Hepatic stellate cell (primary cell): ENCODE measurements around the gene PAFAH2.

ENCODE experiments used
- DNase-seq: peaks from one replicate; pipeline ENCODE4 v3.0.0; 2011; ENCODE audit warnings: low spot score

The PAFAH2 gene

DNA sequence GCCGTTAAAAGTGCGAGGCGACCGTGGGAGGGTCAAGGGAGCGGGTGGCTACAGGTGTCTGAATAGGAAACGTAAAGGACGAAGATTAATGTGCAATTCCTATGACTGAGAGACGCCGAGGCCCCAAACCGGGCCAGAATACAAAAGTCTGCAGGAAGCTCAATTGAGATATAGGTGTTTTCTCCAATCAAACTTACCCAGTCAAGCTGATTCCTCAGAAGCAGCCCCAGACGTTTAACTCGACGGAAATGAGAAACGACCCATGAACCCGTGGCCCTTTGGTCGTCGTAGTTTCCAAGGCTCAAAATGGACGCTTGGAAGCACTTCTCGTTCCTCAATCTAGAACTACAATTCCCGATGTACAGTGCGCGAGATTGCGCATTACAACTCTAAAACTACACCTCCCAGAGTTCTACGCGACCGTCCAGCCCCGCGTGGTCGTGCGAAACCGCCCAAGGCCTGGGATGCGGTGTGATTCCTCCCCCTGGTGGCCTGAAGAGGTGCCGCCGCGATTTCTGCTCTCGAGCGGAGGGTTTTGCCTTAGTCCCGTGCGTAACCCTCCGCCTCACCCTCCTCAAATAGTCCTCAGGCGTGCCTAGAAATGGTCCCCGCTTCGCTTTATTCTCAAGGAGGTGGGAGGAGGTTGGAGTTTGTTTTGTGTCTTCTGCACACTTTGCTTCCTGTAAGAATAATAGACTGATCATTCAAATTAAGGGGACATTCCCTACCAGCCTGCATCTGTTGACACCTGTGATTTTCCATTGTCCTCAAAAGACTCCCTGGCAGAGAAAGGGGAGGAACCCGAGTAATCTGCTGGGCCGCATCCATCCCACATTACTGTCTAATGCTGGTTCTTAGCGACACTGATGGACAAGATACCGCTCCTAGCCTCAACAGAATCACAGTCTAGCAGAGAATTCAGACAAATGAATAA, at the start of gene PAFAH2:
Gene PAFAH2 (minus strand): TSS at position 236 of the 934 bp plus-strand sequence. CDS start 7,247 bp downstream, outside the sequence.
- DNase-seq: peak; percentile 94

DNA sequence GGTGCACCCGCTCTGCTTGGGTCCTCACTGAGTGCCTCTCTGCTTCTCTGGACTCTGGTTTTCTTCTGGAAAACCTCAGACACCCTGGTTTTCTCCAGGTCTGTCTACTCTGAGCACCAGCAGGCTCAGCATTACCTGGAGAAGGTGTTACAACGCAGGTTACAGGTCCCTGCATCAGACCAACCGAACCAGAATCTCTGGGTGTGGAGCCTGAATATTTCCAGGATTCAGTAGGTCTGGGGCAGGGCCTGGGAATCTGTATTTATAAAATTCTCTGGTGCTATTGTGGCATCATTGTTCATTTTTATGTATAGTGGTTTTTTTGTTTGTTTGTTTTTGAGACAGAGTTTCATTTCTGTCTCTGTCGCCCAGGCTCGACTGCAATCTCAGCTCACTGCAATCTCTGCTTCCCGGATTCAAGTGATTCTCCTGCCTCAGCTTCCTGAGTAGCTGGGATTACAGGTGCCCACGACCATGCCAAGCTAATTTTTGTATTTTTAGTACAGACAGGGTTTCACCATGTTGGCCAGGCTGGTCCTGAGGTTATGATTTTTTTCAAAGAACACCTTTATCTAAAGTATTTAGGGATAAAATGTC, 49.5 kb upstream of the PAFAH2 start:
- DNase-seq: no peak

GRCh38 chr1:26046246-26047095, 48.6 kb upstream of the PAFAH2 start:
- DNase-seq: no peak

DNA sequence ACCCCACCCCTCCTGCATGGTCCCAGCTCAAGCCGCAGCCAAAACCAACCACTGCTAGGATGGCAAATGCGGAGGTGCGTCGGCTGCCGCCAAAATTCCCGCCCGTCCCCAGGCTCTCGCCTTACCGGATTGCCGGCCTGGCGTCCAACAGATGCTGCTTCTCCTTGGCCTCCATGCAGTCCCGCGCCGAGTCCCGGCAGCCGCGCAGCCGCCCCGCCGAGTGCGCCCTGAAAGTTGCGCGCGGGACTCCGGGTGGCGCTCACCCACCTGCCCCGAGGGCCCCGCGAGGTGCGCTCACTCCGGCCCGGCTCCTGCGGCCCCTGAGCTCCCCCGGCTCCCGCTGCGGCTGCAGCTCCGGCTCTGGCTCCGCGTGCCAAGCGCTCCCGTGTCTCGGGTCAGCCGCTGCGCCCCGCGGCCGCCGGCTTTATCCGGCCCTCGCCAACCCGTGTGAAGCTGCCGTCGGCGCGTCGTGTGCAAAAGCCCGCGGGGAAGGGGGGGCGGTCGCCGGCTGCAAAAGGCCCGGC, 47.9 kb upstream of the PAFAH2 start, which contains the start of gene SLC30A2:
Gene SLC30A2 (minus strand): TSS at position 397 of the 524 bp plus-strand sequence. CDS start 222 bp downstream, at position 175.
- no peak for DNase-seq

GRCh38 chr1:26044971-26045721, 47.3 kb upstream of the PAFAH2 start:
- DNase-seq: no peak

- no peak for DNase-seq
Measured at GRCh38 chr1:26044414-26044813, 46.6 kb upstream of the PAFAH2 start.

DNA sequence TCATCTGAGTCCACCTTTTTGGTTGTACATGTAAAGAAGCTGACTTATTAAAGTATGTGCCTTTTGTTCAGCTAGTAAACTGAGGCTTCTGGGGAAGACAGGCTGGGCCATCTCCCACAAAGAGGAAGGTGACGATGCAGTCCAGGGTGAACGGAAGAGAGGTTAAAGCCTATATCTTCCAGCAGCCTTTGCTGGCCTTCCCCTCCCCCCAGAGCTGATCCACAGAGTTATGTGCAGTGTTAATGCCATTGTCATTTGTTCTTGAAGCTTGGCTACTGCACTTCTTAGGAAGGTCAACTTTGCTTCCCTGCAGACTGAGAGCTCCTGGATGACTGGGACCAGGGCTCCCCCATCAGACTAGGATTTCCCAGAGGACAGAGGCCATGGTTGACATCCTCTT, 45.9 kb upstream of the PAFAH2 start:
- no peak for DNase-seq

DNA sequence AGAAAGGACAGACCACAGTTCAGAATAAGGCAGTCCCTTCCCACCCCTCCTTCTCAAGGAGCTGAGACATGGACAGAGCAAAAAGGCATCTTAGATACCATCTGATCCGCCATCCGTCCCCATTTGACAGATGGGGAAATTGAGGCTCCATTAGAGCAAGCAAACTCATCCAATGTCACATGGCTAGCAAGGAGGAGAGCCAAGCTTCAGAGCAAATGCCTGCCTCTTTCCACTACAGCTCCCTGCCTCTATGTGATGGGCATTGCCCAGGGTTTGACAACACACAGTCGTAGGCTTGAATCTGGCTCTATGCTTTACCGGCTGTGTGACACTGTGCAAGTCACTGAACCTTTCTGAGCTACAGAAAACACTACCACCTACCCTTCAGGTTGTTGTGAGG, 44.1 kb upstream of the PAFAH2 start:
- no peak for DNase-seq

DNA sequence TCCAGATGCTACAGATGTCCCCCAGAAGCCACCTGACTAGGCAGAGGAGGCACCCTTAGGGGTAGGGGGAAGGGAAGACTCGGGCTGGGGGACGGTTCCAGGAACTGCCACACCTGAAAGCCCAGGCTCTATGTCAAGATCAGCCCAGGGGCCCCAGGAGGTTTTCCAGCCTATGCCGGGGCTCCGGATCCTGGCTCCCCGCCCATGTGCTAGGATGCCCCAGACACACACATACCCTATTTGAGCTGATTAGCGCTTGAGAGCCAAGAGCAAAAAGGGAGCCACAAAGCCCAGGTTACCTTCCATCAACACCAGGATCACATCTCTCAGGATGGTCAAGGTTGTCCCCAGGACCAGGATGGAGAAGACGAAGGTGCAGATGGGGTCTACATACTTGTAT, 43.5 kb upstream of the PAFAH2 start:
- DNase-seq: no peak

DNA sequence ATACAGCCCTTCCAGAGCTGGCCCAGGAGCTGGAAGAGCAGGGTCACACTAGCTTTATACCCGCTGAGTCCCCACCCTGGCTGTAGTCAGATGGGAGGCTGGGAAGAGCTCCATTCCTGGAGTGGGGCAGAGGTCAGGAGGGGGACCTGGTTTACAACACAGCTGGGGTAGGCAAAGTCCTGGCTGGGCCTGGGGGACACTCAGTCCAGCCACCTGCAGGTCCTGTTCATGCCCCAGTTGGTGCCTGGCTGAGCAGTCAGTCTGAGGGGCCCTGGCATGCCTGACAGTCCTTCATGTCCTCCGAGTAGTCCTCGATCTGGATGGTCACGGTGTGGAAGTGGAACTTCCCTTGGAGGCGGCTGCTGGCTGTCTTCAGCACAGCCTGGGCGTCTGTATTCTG, 41.0 kb upstream of the PAFAH2 start:
- no peak for DNase-seq

- DNase-seq: no peak
Measured at GRCh38 chr1:26038477-26038876, 40.6 kb upstream of the PAFAH2 start.

DNA sequence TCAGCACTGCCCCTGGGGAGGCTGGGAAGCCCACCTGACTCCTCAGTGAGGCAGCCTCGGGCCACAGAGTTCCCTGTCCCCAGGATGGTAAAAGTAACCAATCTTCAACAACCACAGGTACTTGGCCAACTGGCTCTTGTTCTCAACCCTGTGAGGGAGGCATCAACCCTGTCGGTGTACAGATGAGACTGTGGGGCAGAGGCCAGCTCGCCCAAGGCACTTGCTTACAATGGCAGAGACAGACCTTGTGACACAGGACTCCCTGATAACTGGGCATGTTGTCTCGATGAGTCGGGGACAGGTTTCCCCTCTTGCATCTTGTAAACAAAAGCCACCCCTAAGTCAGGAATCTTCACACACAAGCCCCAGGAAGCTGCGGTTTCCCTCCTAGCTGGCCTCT, 40.0 kb upstream of the PAFAH2 start:
- no peak for DNase-seq

GRCh38 chr1:26036756-26037281, 39.0 kb upstream of the PAFAH2 start:
- no peak for DNase-seq

GRCh38 chr1:26035959-26036755, 38.3 kb upstream of the PAFAH2 start:
- DNase-seq: peak; percentile 94

- DNase-seq: peak; percentile 99
Measured at GRCh38 chr1:26035203-26035958, 37.5 kb upstream of the PAFAH2 start.

- no peak for DNase-seq
Measured at GRCh38 chr1:26034504-26035202, 36.8 kb upstream of the PAFAH2 start.

- DNase-seq: no peak
Measured at GRCh38 chr1:26032656-26033357, 34.9 kb upstream of the PAFAH2 start.

GRCh38 chr1:26031611-26032220, 33.9 kb upstream of the PAFAH2 start:
- DNase-seq: peak; percentile 62
